AG09309 (cell line): ENCODE data around the gene RERG.
"Not testable (repeated sequence)": the region's sequence is repeated elsewhere in the genome, so short reads cannot be mapped to it uniquely, and the experiment has no call there.

Source experiments
- DNase-seq: peaks from one replicate; pipeline ENCODE4 v3.0.0-alpha.2; 2010; ENCODE audit warnings: low read depth
- H3K4me3 ChIP-seq: 2 replicates; pipeline ENCODE4 v1.5.1; 2011; ENCODE audit warnings: mild to moderate bottlenecking, low read depth, low read length, moderate library complexity; ENCODE audit not compliant: control insufficient read depth
- TF ChIP-seq, protein P1 (sequence below): IDR thresholded peaks from 2 replicates; pipeline ENCODE4 v1.5.1; 2011; ENCODE audit warnings: mild to moderate bottlenecking, low read depth, low read length, inconsistent platforms; ENCODE audit not compliant: insufficient read depth, control insufficient read depth; ENCODE audit errors: missing control alignments

Gene RERG

DNA sequence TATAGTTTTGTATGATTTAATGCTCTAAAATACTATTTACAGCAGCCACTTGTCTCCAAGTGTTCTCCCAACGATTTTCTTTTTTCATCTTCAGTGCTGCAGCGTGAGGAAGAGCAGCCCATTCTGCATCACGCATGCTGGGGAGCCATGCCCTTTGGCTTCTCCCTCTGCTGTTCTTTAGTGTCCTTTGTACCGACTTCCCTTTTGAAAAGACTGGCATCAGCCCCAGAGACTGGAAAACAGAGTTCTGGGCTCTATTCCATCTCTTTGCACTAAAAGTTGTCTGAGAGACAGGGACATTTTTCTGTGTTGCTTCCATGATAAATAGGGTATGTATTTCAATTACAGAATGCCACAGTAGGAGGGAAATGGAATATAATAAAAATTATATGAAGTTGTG is 105.1 kb downstream of the RERG start:
- no peak for DNase-seq
- TF ChIP-seq, protein P1, sequence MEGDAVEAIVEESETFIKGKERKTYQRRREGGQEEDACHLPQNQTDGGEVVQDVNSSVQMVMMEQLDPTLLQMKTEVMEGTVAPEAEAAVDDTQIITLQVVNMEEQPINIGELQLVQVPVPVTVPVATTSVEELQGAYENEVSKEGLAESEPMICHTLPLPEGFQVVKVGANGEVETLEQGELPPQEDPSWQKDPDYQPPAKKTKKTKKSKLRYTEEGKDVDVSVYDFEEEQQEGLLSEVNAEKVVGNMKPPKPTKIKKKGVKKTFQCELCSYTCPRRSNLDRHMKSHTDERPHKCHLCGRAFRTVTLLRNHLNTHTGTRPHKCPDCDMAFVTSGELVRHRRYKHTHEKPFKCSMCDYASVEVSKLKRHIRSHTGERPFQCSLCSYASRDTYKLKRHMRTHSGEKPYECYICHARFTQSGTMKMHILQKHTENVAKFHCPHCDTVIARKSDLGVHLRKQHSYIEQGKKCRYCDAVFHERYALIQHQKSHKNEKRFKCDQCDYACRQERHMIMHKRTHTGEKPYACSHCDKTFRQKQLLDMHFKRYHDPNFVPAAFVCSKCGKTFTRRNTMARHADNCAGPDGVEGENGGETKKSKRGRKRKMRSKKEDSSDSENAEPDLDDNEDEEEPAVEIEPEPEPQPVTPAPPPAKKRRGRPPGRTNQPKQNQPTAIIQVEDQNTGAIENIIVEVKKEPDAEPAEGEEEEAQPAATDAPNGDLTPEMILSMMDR: no peak
- no peak overlapping the region for H3K4me3 ChIP-seq

DNA sequence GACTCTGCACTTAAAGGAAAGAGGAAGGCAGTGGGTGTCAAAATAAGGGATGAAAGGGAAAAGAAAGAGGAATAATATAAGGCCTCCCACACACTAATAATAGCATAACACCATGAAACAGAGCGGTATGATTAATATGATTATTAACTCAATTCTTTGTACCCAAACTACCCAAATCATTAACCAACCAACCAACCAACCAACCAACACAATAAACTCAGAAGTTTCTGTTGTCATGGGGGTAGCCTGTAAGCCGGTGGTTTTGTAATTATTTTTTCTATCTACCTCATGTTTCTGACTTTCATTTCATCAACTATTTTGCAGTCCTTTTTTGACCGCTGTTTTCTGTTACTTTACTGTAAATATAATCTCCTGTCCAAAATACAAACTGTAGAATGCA is 105.8 kb downstream of the RERG start:
- no peak overlapping the region for H3K4me3 ChIP-seq
- TF ChIP-seq, protein P1: no peak
- DNase-seq: no peak

DNA sequence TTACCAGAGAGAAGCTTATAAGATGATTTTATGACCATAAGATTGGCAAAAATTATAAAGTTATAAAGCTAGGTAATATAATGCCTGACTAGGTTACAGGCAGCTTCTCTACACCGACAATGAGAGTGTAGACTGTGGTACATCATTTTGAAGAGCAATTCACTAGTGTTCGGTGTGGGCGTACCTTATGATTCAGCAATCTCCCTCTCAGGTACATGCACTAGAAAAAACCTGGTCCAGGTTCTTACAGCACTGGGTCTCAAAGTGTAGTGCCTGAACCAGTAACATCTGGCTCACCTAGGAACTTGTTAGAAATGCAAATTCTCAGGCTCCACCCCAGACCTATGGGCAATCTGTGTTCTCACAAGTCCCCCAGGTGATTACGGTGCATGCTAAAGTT is 106.7 kb downstream of the RERG start:
- no peak overlapping the region for H3K4me3 ChIP-seq
- no peak for DNase-seq
- TF ChIP-seq, protein P1: no peak

DNA sequence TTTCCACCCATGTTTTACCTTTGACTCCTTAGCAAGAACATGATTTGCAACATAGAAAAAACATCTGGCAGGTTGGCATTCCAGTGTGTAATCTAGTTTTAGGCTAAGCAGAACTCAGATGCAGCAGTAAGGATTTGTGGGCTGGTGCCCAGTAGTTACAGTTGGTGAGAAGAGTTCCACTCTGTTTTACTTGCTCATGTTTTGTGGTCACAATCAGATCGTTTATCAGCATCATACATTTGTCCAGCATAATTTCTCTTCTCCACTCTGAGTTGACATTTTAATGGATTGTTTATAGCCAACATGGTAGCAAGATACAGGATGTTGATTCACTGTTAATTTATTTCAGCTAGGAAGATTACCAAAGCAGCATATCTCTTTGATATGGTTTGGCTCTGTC is 128.4 kb downstream of the RERG start:
- DNase-seq: no peak
- H3K4me3 ChIP-seq: no peak overlapping the region
- TF ChIP-seq, protein P1: no peak

DNA sequence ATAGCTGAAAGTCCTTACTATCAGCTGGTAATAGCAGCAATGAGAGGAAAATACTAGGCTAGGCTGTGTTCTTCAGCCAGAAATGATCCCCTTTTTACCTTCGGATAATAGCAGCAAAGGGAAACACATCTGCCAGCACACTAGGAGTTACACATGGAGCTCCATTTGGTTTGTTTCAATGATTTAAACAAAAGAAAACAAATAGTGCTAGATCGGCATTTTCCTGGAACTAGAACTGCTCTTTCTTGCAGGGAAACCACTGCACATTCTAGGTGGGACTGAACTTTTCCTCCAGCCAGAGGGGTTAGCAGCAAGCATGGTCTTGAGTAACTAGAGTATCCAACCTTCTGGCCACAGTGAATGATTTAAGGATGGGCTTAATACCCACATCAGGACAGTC is 130.8 kb downstream of the RERG start:
- no peak for DNase-seq
- no peak overlapping the region for H3K4me3 ChIP-seq
- TF ChIP-seq, protein P1: no peak

DNA sequence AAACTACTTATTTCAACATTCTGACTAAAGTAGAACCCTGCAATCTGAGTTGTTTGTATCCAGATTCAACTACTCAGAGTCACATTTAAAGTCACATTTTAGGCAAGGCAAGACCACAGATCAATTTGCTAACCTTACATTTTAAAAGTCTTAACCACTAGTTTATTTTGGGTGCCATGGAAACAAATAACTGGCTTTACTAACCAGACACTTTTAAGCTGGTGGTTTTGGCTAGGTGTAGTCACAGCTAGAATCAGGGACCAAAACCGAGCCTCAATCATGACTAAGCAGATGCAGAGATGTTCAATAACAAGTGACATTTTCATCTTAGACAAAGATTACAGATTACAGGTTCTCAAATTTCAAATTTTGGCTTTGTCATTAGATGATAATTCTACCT is 133.1 kb downstream of the RERG start:
- H3K4me3 ChIP-seq: no peak overlapping the region
- no peak for DNase-seq
- TF ChIP-seq, protein P1: no peak

DNA sequence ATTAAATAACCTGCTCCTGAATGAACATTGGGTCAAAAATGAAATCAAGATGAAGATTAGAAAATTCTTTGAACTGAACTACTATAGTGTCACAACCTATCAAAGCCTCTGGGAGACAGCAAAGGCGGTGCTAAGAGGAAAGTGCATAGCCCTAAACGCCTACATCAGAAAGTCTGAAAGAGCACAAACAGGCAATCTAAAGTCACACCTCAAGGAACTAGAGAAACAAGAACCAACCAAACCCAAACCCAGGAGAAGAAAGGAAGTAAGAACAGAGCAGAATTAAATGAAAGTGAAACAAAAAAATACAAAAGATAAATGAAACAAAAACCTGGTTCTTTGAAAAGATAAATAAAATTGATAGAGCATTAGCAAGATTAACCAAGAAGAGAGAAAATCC is 143.5 kb downstream of the RERG start:
- H3K4me3 ChIP-seq: not testable (repeated sequence)

More for the DNA sequence above, 143.5 kb downstream of the RERG start:
- DNase-seq: not testable (repeated sequence)
